Stomach (tissue), 4 donors: ENCODE data around the gene C9orf78.

Experiments used
- CTCF ChIP-seq, 7 experiments: fragments of 450-650 bp in 4 of 7; fragments of 200-600 bp in 3 of 7; sonication (generic) in 3 of 7; IDR thresholded peaks; one replicate each; pipeline ENCODE4 v1.5.1; 2016 to 2019; ENCODE audit warnings: antibody characterized with exemption in 7 of 7, control low read depth in 2 of 7, mild to moderate bottlenecking in 1 of 7
- POLR2A ChIP-seq, 4 donors: fragments of 450-650 bp; IDR thresholded peaks; one replicate each; pipeline ENCODE4 v1.6.1; 2016; ENCODE audit warnings: antibody characterized with exemption in 4 of 4, control low read depth in 2 of 4, mild to moderate bottlenecking in 1 of 4, moderate library complexity in 1 of 4

GRCh38 chr9:129836311-129837007 lies 1.4 kb upstream of the C9orf78 start:
- TF ChIP-seq POLR2A (IDR thresholded peaks at IDR 0.05) = no peak
- TF ChIP-seq CTCF (IDR thresholded peaks at IDR 0.05) = no peak
